Stimulated activated CD4-positive, alpha-beta T cell treated with anti-CD3 and anti-CD28 coated beads, Interleukin-1b, Interleukin-23, amount 100 ng/mL, for 1 hour (primary cell): Measurements from ENCODE around the gene PLXNA4.

Experiments
- DNase-seq, 2 donors: peaks; one replicate each; pipeline ENCODE4 v3.0.0-alpha.2; 2020; ENCODE audit warnings: low read depth in 2 of 2

PLXNA4 gene

DNA sequence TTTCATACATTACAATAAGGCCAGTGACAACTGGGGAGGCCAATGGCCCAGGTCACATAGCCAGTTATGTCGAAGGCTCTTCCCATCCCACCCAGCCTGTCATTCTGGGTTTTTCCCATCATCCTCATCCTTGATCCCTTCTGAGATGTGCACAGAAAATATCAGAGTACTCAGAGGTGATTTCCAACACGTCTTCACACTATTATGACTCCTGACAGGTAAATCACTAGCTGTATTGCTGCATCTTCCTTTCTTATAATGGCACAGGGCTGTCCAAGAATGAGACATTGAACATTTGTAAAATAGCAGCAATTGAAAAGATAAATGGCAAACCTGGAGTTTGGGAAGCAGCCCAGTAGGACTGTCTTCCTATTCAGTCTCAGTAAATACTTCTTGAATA, 159.9 kb downstream of the PLXNA4 start:
- no peak for DNase-seq

- DNase-seq, result no peak
Measured at GRCh38 chr7:132415259-132415658, 161.0 kb downstream of the PLXNA4 start.

- no peak for DNase-seq
Measured at GRCh38 chr7:132414857-132415256, 161.4 kb downstream of the PLXNA4 start.

DNA sequence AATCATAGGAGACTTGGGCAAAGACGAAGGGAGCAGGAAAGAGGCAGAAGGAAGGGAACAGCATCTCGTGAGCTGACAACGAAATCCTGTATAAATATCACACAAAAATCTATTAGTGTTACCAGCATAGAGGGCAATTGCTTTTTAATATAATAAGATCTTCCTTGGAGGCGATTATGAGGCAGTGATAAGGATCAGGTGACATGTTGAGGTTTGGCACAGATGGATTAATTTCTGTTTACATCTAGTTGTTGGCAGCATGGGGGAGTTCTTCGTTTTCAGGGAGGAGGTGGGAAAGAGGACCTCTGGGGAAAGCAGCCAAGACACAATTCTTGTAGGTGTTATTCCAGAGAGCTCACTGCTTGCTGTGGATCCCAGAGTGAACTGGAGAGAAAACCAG, 163.8 kb downstream of the PLXNA4 start:
- DNase-seq, result no peak

DNA sequence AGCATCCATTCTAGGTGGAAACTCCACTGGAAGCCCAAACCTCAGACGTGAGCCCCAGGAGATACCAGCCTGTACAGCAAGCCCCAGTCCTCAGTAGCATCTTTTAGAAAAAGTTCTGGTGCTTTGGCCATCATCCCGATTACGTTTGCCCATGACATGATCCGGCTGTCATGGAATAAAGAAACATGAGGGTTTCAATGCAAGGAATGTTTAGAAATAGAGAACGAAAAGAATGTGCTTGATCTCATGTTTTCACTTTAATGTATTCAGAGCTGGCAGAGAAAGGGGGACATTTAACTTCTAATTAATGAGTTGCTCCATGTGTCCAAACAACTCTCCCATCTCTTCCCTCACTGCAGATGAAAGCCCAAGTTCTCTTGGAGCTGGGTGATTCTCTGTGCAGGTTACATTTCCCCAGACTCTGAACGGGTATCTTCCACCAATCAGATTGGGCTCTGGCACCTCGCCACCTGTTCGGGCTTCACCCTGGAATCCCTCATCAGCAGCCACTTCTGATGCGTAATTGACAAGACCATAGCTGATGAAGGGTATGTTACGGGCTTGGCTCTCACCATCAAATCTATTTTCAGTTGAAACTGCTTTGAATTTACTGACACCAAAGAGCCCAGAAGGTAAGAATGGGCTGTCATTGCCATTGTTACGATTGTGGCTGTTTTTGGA, 165.3 kb downstream of the PLXNA4 start:
- DNase-seq, result no peak

DNA sequence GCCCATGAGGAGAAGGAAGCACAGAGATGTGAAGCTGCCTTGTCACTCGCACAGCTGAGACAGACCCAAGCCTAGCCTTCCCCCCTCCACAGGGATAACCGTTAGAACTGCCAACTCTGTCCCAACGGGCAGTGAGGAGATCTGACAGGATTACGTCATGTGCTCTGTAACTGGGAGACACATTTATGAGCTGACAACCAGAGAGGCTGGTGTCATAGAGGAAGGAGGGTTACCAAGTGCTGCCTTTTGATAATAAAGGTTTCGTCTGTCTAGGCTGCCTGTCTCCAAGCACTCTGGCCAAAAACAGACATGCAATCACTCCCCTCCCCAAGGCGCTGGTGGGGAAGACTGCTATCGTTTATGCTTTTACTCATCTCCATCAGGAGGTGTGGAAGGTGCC, 165.9 kb downstream of the PLXNA4 start:
- no peak for DNase-seq

DNA sequence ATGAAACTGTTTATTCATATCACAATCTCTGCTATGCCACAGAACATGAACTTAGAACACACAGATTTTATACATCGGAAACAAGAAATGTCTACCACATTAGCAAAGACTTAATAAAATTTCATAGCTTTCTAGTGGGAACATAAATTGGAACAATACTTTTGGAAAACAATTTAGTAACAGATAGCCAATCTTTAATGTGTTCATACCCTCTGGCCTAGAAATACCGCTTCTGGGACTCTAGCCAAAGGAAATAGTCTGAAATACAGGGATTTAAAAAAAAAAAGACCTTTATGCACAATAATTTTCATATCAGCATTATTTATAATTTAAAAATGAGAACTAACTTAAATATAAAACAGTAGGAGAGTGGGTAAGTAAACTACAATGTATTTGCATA, 168.5 kb downstream of the PLXNA4 start:
- no peak for DNase-seq

- DNase-seq, result no peak
Measured at GRCh38 chr7:132406039-132406438, 170.2 kb downstream of the PLXNA4 start.

DNA sequence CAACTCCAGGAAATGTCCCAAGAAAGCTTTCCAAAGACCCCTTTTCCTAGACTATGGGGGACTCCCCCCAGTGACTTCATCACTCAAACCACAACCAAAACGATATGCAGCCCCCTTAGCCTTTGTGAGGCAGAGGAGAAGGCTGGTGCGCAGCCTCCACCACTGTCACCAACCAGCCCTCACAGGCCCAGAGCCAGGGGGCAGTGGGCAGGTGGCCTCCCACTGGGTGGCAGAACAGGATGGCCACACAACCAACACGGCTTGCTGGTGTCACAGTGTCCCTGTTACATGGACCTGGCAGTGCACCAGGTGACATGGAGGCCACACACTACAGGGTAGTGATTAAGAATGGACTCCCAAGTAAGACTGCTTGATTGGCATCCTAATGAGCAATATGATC, 172.0 kb downstream of the PLXNA4 start:
- no peak for DNase-seq

DNA sequence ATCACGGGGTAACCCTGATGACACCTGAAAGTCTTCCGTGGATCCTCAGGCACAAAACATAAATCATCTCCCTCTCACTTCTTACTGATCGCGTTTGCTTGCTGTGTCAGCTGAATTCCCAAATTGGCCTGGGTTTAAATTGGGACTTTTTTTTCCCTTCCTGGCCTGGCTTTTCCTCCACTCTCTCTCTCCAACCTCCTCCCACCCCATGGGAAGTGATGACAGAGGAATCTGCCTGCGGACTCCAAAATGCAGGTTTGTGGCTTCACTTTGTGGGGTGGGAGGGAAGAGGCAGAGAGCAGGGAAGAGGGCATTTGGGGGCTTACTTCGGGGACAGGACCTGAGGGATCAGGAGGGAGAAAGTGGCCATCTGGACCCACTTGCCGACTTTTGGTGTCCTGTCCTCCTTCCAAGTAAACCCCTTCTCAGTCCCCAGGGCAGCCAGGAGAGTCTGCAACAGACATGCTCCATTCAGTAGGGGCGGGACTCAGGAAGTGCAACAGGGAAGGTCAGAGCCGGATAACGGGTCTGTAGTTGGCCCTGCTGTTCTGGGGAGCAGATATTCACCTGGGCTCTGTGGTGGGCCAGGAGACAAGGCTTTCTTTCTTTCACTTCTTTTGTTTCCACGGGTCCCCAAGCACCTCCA, 172.7 kb downstream of the PLXNA4 start:
- no peak for DNase-seq

GRCh38 chr7:132402751-132403245, 173.5 kb downstream of the PLXNA4 start:
- DNase-seq, result no peak

GRCh38 chr7:132402096-132402495, 174.2 kb downstream of the PLXNA4 start:
- no peak for DNase-seq

DNA sequence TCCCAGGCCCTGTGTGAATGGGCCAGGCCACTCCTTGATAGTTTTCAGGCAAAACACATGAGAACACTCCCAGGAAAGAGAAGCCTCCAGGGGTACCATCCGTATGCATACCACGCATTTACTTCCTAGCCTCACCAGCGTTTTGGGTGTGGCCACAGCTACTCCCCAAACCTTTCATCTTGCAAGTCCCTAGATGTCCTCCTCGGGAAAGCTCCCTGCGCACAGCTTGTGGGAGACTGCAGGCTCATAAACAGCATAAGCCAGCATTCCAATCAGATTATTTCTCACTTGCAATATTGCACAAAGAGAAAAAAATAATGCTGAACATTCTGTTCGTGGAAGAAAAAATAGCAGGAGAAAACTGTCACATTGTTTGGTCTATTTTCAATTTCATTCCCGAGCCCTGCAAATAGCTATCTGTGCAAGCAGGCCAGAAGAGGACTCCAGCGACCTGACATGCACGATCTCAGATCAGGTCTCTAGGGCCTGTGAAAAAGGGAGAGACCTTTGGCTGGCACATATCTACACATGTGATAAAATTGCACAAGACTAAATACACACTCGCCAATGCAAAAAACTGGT, 175.6 kb downstream of the PLXNA4 start:
- no peak for DNase-seq

DNA sequence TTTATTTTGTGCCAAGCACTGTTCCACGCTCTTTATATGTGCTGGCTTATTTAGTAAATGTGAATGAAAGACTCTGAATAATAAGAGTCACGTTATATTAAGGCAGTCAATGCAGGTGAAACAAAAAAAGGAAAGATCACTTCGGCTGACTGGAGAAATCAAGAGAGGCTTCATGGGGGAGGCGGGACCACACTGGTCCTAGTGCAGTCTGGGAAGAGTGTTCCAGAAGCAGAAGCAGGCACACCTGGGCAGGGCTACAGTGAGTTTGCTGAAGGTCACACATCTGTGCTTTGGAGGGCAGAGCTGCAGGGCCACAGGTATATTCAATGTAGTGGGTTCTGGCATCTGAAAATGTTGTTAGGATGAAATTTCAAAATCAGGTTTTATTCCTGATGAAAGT, 176.9 kb downstream of the PLXNA4 start:
- DNase-seq, result no peak

- DNase-seq, result no peak
Measured at GRCh38 chr7:132398253-132398925, 177.9 kb downstream of the PLXNA4 start.

- no peak for DNase-seq
Measured at GRCh38 chr7:132397070-132397469, 179.2 kb downstream of the PLXNA4 start.

DNA sequence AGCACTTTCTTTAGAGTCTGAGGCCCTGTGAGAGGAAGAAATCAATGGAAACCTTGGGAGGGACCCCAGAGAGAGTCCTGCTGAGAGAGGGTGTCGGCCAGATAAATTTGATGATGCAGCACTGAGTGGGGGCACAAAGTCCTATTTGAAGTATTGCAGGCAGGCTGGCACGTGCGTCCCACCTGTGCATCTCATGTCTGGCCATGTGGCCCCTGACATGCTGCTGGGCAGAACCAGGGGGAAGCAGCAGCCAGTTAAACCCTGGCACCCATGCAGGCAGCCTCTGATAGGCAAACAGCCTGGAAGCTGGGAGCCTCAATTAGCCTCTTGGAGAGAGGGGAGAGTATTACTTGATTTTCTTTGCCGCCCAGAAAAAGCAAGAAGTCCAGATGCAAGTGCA, 180.9 kb downstream of the PLXNA4 start:
- no peak for DNase-seq

DNA sequence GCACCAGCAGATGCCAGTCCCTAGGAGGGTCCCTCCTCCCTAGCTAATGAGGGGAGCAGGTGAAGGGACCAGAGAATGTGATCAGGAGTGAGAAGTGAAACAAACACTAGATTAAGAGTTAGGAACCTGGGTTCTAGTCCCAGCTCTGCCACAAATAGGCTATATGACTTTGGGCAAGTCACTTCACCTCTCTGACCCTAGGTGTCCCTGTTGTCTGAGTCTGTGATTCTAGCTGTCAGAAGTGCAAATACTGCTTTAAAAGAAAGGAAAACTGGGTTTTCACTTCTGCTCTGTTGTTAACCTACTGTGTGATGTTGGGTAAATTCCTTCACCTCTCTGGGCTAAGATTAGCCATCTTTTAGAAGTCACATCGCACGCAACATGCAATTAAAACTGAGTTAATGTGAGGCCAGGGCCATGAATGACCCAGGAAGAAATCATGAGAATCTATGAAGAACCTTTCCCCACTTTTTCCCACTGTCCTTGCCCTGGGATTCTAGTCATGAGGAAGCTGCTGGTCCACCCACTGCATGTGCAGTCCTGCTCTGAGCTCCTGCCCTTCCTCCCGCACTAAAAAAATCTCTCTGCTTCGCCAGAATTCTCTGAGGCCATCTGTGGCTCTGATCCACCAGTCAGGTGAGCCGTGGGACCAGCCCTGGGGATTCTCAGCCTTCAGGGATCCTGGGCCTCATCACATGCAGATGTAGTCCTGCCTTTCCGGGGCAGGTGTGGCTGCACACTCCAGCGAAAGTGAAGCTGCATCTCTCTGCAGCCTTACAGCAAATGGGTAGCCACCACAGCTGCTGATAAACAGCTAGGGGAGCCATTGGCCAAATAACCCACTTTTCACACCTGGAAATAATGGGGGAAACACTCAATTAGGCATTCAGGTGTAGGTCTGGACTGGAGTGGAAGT, 181.7 kb downstream of the PLXNA4 start:
- DNase-seq, result no peak

- no peak for DNase-seq
Measured at GRCh38 chr7:132393789-132394261, 182.4 kb downstream of the PLXNA4 start.

- DNase-seq, result no peak
Measured at GRCh38 chr7:132392713-132393112, 183.6 kb downstream of the PLXNA4 start.

DNA sequence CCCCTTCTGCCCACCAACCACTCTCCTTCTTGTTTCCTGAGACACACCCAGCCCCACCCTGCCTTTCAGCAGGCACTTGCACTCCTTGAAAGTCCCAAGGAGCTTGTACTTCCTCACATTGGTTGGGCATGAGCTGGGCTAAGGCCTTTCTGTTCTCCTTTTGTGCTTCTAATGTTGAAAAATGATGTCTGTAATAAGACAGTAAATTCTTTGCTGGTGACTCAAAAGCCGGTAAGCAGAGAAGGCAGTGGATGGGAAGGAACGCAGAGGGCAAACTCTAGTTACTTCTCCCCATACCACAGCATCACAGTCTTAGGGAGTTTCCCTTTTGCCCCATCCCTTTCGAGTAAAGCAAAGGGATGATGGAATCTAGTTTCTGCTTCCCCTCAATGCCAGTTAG, 185.6 kb downstream of the PLXNA4 start:
- no peak for DNase-seq
